Fibroblast of pulmonary artery (primary cell): ENCODE measurements around the gene MPC2.

ENCODE experiments used
- DNase-seq: peaks from one replicate; pipeline ENCODE4 v3.0.0-alpha.2; 2010; ENCODE audit warnings: low read depth
- H3K4me3 ChIP-seq: replicated peaks from 2 replicates; pipeline ENCODE4 v1.5.1; 2011; ENCODE audit warnings: low read depth, mild to moderate bottlenecking, control low read depth, low read length, moderate library complexity
- TF ChIP-seq, protein P1 (sequence below): IDR thresholded peaks from 2 replicates; pipeline ENCODE4 v1.5.1; 2011; ENCODE audit warnings: mild to moderate bottlenecking, control low read depth, low read length, inconsistent platforms; ENCODE audit errors: missing control alignments

Gene MPC2

DNA sequence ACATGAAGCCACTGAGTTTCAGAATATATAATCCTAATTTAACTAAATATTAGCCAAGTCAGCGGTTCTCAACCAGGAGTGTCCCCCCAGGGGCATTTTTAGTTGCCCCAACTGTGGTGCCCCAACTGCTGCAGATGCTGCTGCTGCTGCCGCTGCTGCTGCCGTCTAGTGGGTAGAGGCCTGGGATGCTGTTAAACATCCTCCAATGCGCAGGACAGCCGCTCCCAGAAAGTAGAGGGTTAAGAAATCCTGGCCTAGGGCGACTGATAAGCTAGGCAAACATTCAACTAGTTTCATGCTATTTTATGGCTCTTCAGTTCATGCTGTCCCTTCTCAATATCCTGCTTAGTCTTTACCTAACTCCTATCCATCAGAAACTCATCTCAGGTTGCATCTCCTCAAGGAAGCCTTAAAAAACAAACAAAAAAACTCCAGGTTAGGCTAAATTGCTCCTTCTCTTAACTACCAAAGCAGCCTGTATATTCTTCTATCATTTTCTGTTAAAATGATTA is 10.3 kb downstream of the MPC2 start:
- H3K4me3 ChIP-seq: no peak overlapping the region
- no peak for DNase-seq
- TF ChIP-seq, protein P1, sequence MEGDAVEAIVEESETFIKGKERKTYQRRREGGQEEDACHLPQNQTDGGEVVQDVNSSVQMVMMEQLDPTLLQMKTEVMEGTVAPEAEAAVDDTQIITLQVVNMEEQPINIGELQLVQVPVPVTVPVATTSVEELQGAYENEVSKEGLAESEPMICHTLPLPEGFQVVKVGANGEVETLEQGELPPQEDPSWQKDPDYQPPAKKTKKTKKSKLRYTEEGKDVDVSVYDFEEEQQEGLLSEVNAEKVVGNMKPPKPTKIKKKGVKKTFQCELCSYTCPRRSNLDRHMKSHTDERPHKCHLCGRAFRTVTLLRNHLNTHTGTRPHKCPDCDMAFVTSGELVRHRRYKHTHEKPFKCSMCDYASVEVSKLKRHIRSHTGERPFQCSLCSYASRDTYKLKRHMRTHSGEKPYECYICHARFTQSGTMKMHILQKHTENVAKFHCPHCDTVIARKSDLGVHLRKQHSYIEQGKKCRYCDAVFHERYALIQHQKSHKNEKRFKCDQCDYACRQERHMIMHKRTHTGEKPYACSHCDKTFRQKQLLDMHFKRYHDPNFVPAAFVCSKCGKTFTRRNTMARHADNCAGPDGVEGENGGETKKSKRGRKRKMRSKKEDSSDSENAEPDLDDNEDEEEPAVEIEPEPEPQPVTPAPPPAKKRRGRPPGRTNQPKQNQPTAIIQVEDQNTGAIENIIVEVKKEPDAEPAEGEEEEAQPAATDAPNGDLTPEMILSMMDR: no peak

DNA sequence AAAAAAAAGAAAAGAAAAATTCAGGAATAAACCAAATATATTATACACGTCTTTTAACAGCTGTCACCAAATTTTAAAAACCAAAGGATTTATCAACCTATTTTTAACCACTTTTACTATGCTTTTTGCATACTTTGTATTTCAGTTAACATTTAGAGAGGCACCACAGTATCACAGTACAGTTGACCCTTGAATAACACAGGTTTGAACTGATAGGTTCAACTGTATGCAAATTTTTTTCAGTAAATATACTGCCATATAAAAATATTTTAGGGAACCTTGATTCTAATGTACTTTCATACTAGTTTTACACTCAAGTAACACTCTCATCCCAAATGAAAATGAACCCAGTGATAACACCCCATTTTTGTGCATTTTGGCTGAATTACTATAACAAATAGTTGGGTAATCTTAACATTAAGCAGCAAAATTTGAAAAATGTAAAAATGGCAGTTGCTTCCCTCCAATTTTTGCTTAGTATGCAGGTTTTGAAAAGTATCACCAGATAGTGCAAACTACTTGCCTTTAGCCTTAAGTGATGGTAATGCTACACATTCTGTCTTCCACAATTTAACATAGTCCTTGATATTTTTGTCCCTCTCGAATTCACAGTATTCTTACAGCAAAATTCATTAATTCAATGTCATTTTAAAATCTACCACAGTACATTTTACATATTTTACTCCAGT is 12.2 kb downstream of the MPC2 start:
- H3K4me3 ChIP-seq: no peak overlapping the region
- no peak for DNase-seq
- TF ChIP-seq, protein P1: no peak

DNA sequence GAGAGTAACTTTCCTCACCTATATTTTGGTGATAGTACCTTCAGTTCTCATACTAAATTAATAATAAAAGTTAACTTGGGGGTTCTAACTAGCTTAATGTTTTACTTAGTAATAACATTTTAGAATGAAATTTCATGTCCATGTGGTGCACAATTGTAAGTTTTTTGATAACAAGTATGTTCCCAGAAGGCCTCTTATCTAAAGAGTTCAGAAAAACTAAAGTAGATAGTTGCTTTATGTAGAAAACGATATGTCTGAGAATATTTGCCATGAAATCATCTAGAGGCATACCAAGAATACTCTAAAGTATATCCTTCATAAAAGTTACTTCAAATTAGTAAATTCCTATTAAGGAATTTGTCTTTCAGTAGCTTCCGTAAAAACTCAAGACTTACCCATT is 12.8 kb downstream of the MPC2 start:
- no peak overlapping the region for H3K4me3 ChIP-seq
- TF ChIP-seq, protein P1: no peak
- no peak for DNase-seq

DNA sequence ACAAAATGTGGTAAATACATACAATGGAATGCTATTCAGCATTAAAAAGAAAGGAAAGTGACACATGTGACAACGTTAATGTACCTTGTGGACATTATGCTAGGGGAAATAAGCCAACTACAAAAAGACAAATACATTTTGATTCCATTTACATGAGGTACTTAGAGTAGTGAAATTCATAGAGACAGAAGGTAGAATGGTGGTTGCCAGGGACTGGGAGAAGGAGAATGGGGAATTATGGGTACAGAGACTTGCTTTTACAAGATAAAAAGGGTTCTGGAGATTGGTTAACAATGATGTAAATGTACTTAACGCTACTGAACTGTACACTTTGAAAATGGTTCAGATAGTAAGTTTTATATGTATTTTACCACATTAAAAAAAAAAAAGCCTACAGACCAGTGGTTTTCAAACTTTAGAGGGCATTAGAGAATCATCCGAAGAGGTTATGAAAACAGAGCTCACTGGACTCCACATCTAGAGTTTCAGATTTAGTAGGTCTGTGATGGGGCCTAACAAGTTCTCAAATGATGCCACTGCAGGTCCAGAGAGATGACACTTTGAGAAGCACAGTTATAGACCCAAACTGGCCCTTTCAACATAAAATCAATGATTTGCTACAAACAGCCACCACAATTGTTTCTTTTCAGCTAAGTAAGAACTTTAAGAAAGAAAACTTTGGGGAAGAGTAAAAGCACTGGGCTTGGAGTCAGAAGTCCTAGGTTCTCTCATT is 13.4 kb downstream of the MPC2 start:
- TF ChIP-seq, protein P1: no peak
- DNase-seq: no peak
- H3K4me3 ChIP-seq: no peak overlapping the region

DNA sequence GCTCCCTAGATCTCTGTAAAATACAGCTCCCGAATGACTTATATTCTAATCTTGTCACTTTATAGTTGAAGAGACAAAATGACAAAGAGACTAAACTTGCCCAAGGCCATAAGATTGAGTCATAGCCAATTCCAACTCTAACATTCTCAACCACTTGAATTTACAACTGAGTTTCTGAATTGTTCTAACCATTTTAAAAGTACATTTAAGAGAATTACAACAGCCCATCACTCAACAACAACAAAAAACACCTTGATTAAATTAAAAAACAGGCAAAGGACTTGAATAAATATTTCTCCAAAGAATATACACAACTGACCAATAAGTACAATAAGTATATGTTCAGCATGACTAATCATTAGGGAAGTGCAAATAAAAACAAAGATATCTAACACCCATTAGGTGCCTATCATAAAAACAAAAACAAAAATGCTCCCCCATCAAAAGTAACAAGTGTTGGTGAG is 14.2 kb downstream of the MPC2 start:
- TF ChIP-seq, protein P1: no peak
- no peak for DNase-seq

DNA sequence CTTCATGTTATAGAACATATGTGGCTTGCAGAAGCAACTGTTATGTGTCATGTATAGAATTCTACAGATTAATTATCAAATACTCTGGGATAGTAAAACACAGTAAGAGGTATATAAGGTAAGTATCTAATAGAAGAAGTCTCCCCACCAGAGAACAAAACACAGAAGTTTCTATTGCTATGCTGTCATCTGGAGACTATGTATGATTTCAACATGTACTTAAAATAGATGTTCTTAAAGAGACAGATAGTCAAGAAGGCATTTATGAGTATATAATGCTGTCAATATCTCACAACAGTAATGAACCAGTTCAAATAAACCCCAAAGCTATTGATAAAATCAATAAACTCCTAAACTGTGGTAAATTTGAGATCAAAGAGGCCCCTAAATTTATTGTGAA is 14.8 kb downstream of the MPC2 start:
- peak; percentile 63 for DNase-seq
- no peak overlapping the region for H3K4me3 ChIP-seq
- TF ChIP-seq, protein P1: no peak

More for the DNA sequence above, 14.2 kb downstream of the MPC2 start:
- no peak overlapping the region for H3K4me3 ChIP-seq
